SU-DHL-6 (cell line): ENCODE measurements around the gene CYP19A1.

Experiments
- EZH2phosphoT487 ChIP-seq: fragments of 200-600 bp; sonication (generic), shearing (Covaris generic); conservative IDR thresholded peaks from 2 replicates; pipeline ENCODE4 v1.6.1; 2018; ENCODE audit warnings: mild to moderate bottlenecking, antibody characterized with exemption, low read length, moderate library complexity, mixed read lengths
- TF ChIP-seq, protein P1 (sequence below): fragments of 200-600 bp; sonication (generic); IDR thresholded peaks from one replicate; pipeline ENCODE4 v1.5.1; 2017; ENCODE audit warnings: antibody characterized with exemption, mild to moderate bottlenecking, low read length, moderate library complexity; ENCODE audit not compliant: insufficient read depth, poor library complexity, severe bottlenecking

DNA sequence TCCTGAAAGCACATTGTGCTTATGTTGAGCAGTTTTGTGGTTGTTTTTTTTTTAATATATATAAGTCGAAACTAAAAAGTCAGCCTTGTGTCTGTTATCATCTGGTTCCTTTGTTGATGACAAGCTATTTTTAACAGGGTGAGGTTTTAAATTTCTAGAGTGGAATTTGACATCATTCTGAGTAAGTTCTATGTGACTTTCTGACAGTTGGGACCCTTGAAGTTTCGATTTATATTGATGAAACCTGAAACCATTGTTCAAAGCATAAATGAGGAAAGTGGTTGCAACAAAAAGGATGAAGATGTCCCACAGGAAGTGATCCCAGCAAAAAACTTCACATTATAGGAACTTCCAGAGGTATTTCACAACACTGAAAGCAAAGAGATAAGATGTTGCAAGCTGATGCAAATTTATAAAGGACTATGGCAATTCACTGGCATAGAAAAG is 94.0 kb downstream of the CYP19A1 start:
- TF ChIP-seq, protein P1, sequence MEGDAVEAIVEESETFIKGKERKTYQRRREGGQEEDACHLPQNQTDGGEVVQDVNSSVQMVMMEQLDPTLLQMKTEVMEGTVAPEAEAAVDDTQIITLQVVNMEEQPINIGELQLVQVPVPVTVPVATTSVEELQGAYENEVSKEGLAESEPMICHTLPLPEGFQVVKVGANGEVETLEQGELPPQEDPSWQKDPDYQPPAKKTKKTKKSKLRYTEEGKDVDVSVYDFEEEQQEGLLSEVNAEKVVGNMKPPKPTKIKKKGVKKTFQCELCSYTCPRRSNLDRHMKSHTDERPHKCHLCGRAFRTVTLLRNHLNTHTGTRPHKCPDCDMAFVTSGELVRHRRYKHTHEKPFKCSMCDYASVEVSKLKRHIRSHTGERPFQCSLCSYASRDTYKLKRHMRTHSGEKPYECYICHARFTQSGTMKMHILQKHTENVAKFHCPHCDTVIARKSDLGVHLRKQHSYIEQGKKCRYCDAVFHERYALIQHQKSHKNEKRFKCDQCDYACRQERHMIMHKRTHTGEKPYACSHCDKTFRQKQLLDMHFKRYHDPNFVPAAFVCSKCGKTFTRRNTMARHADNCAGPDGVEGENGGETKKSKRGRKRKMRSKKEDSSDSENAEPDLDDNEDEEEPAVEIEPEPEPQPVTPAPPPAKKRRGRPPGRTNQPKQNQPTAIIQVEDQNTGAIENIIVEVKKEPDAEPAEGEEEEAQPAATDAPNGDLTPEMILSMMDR: no peak
- no peak for TF ChIP-seq EZH2phosphoT487
